Liver (tissue), 9 donors: Measurements from ENCODE around the gene CD101. TPM values are rescaled to one million over a fixed set of nuclear protein-coding genes. Genes with fewer than 3 reads are reported as not detected.

Experiments used
- DNase-seq: peaks from one replicate; pipeline ENCODE4 v3.0.0-alpha.2; 2017; ENCODE audit warnings: low spot score
- H3K27ac ChIP-seq, 2 donors: one replicate each; pipeline ENCODE4 v1.7.0; 2013; ENCODE audit warnings: inconsistent platforms in 2 of 2, low read length in 2 of 2, control low read depth in 1 of 2, low read depth in 1 of 2, mild to moderate bottlenecking in 1 of 2
- H3K27me3 ChIP-seq, 4 donors: one replicate each; pipeline versions ENCODE4 v1.6.1 to v1.7.0; 2013; ENCODE audit warnings: low read length in 3 of 4, inconsistent platforms in 1 of 4, mild to moderate bottlenecking in 1 of 4, moderate library complexity in 1 of 4; ENCODE audit not compliant: control insufficient read depth in 4 of 4, insufficient read depth in 4 of 4
- H3K36me3 ChIP-seq, 4 donors: one replicate each; pipeline versions ENCODE4 v1.6.1 to v1.7.0; 2013; ENCODE audit warnings: low read length in 3 of 4, mild to moderate bottlenecking in 3 of 4, low read depth in 1 of 4, moderate library complexity in 1 of 4; ENCODE audit not compliant: control insufficient read depth in 4 of 4, insufficient read depth in 3 of 4
- H3K4me1 ChIP-seq, 4 donors: one replicate each; pipeline versions ENCODE4 v1.6.1 to v1.7.0; 2013; ENCODE audit warnings: low read length in 3 of 4, mild to moderate bottlenecking in 3 of 4, moderate library complexity in 1 of 4; ENCODE audit not compliant: control insufficient read depth in 4 of 4, insufficient read depth in 4 of 4
- H3K4me3 ChIP-seq, 3 donors: one replicate each; pipeline versions ENCODE4 v1.6.1 to v1.7.0; 2013; ENCODE audit warnings: low read length in 3 of 3, control low read depth in 1 of 3, low read depth in 1 of 3, mild to moderate bottlenecking in 1 of 3
- H3K9ac ChIP-seq, 2 donors: one replicate each; pipeline ENCODE4 v1.7.0; 2013; ENCODE audit warnings: low read length in 2 of 2, mild to moderate bottlenecking in 2 of 2, moderate library complexity in 2 of 2, control low read depth in 1 of 2, low read depth in 1 of 2
- H3K9me3 ChIP-seq, 4 donors: one replicate each; pipeline versions ENCODE4 v1.6.1 to v1.7.0; 2013; ENCODE audit warnings: low read length in 3 of 4; ENCODE audit not compliant: control insufficient read depth in 4 of 4
- ATF3 ChIP-seq: IDR thresholded peaks from 2 replicates; pipeline ENCODE4 v1.6.1; 2016; ENCODE audit warnings: antibody characterized with exemption
- EGR1 ChIP-seq, 2 donors: IDR thresholded peaks; 2 replicates each; pipeline ENCODE4 v1.6.1; 2016 to 2018; ENCODE audit warnings: antibody characterized with exemption in 2 of 2, low read depth in 2 of 2
- FOXA1 ChIP-seq: IDR thresholded peaks from 2 replicates; pipeline ENCODE4 v1.6.1; 2016; ENCODE audit warnings: antibody characterized with exemption
- FOXA2 ChIP-seq: IDR thresholded peaks from 2 replicates; pipeline ENCODE4 v1.6.1; 2016; ENCODE audit warnings: antibody characterized with exemption
- GABPA ChIP-seq, 2 donors: IDR thresholded peaks in 1 of 2; conservative IDR thresholded peaks in 1 of 2; 2 replicates each; pipeline ENCODE4 v1.6.1; 2016; ENCODE audit warnings: antibody characterized with exemption in 2 of 2, mild to moderate bottlenecking in 1 of 2, moderate library complexity in 1 of 2
- HNF4G ChIP-seq: IDR thresholded peaks from 2 replicates; pipeline ENCODE4 v1.6.1; 2016; ENCODE audit warnings: antibody characterized with exemption
- JUND ChIP-seq, 2 donors: IDR thresholded peaks; 2 replicates each; pipeline ENCODE4 v1.6.1; 2016; ENCODE audit warnings: antibody characterized with exemption in 2 of 2
- MAX ChIP-seq: IDR thresholded peaks from 2 replicates; pipeline ENCODE4 v1.6.1; 2016; ENCODE audit warnings: antibody characterized with exemption
- NR2F2 ChIP-seq: IDR thresholded peaks from 2 replicates; pipeline ENCODE4 v1.6.1; 2016; ENCODE audit warnings: antibody characterized with exemption
- RAD21 ChIP-seq, 2 donors: IDR thresholded peaks; 2 replicates each; pipeline ENCODE4 v1.6.1; 2016; ENCODE audit warnings: antibody characterized with exemption in 2 of 2, mild to moderate bottlenecking in 2 of 2
- RXRA ChIP-seq, 2 donors: IDR thresholded peaks; 2 replicates each; pipeline ENCODE4 v1.6.1; 2017 to 2018; ENCODE audit warnings: antibody characterized with exemption in 2 of 2, mild to moderate bottlenecking in 1 of 2
- SP1 ChIP-seq: IDR thresholded peaks from 2 replicates; pipeline ENCODE4 v1.6.1; 2018; ENCODE audit warnings: antibody characterized with exemption, mild to moderate bottlenecking
- TAF1 ChIP-seq: conservative IDR thresholded peaks from 2 replicates; pipeline ENCODE4 v1.6.1; 2016; ENCODE audit warnings: antibody characterized with exemption, mild to moderate bottlenecking
- YY1 ChIP-seq: IDR thresholded peaks from 2 replicates; pipeline ENCODE4 v1.6.1; 2016; ENCODE audit warnings: antibody characterized with exemption, mild to moderate bottlenecking
- WGBS: extraction: QIAGEN DNeasy Blood & Tissue Kit; methylation state at CpG from one replicate; pipeline ENCODE4 v1.1.7; 2013; 5-methylcytosine and 5-hydroxymethylcytosine counted together
- polyA plus RNA-seq, 2 donors: library from polyadenylated mRNA; stranded (reverse) in 1 of 2; unstranded in 1 of 2; fragments of 200-250 nt in 1 of 2; fragments of >200 nt in 1 of 2; fragmentation: Nextera tagmentation in 1 of 2; extraction: Ambion mirVana in 1 of 2; gene quantifications; one replicate each; pipeline versions ENCODE4 v1.2.1 to v1.2.3, GENCODE V29; 2013 to 2015
- total RNA-seq, 2 donors: library from RNA; depleted of rRNA; stranded (reverse); fragments of >200 nt; gene quantifications; one replicate each; pipeline ENCODE4 v1.2.3, GENCODE V29; 2014
- TF ChIP-seq, protein P1 (sequence below): IDR thresholded peaks from 2 replicates; pipeline ENCODE4 v1.6.1; 2016; ENCODE audit warnings: antibody characterized with exemption
- TF ChIP-seq, protein P2 (sequence below): fragments of 150-350 bp; IDR thresholded peaks from 2 replicates; pipeline ENCODE4 v1.5.1; 2017; ENCODE audit warnings: improper control_type of control experiment, low read depth, low read length; ENCODE audit not compliant: missing input control
- donor health status: healthy.
- donor health status: healthy.
- donor health status: healthy.
- donor health status: healthy.
- donor health status: healthy.

The CD101 gene
- total and polyA plus RNA-seq, 4 donors = 0.24 to 2.0 (median 0.65) TPM

DNA sequence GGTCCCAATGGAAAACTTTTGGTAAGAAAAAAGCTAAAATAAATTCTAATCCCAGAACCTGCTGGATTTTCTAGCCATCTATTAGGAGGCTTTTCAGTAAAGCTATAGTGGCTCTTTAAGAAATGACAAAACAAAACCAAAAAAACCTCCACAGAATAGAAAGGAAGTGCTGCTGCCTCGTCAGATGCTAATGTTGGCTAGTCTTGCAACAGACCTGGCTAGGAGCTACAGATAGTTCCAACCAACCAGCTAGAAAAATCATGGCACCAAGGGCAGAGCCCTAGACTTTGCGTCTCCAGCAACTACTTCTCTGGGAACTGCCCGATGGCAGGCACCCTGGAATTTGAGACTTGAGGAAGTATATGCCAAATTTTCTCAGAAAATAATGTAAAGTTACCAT, 7.6 kb downstream of the CD101 start:
- H3K27me3 ChIP-seq = no peaks in the 10 kb centered on the region
- TF ChIP-seq ATF3 = no peak
- TF ChIP-seq NR2F2 = no peak
- no peak for TF ChIP-seq FOXA1
- no peak for TF ChIP-seq JUND (IDR thresholded peaks at IDR 0.05)
- TF ChIP-seq YY1 = no peak
- TF ChIP-seq FOXA2 = no peak
- TF ChIP-seq MAX = no peak
- TF ChIP-seq RXRA (IDR thresholded peaks at IDR 0.05) = no peak
- no peak for TF ChIP-seq SP1
- TF ChIP-seq, protein P1, sequence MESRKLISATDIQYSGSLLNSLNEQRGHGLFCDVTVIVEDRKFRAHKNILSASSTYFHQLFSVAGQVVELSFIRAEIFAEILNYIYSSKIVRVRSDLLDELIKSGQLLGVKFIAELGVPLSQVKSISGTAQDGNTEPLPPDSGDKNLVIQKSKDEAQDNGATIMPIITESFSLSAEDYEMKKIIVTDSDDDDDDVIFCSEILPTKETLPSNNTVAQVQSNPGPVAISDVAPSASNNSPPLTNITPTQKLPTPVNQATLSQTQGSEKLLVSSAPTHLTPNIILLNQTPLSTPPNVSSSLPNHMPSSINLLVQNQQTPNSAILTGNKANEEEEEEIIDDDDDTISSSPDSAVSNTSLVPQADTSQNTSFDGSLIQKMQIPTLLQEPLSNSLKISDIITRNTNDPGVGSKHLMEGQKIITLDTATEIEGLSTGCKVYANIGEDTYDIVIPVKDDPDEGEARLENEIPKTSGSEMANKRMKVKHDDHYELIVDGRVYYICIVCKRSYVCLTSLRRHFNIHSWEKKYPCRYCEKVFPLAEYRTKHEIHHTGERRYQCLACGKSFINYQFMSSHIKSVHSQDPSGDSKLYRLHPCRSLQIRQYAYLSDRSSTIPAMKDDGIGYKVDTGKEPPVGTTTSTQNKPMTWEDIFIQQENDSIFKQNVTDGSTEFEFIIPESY = no peak
- TF ChIP-seq TAF1 = no peak
- no peak for TF ChIP-seq EGR1 (IDR thresholded peaks at IDR 0.05; ENCODE audit: low read depth in 2 of 2)
- TF ChIP-seq HNF4G = no peak
- TF ChIP-seq RAD21 (IDR thresholded peaks at IDR 0.05) = no peak
- 76% methylated on average over 3 of the region's 3 CpGs for WGBS
- no peak overlapping the region for H3K4me3 ChIP-seq
- no peak for DNase-seq
- H3K27ac ChIP-seq = no peak overlapping the region
- no peaks in the 10 kb centered on the region for H3K36me3 ChIP-seq
- H3K9me3 ChIP-seq = no peaks in the 10 kb centered on the region
- peaks cover 0 to 4% (median 0%) of the 10 kb centered on the region in 4 donors for H3K4me1 ChIP-seq
- H3K9ac ChIP-seq = no peak overlapping the region

- Histone ChIP-seq H3K4me1 (peaks cover 0 to 4% (median 0%) of the 10 kb centered on the region in 4 donors), H3K4me3 (no peak overlapping the region), H3K27ac (no peak overlapping the region), H3K36me3 (no peaks in the 10 kb centered on the region), H3K27me3 (no peaks in the 10 kb centered on the region), H3K9me3 (no peaks in the 10 kb centered on the region), H3K9ac (no peak overlapping the region)
- DNase-seq = no peak
- TF ChIP-seq YY1 (no peak), HNF4G (no peak), GABPA (IDR thresholded peaks at IDR 0.05 in 1 of 2, conservative IDR thresholded peaks at IDR 0.05 in 1 of 2) (no peak)
- TF ChIP-seq, protein P2, sequence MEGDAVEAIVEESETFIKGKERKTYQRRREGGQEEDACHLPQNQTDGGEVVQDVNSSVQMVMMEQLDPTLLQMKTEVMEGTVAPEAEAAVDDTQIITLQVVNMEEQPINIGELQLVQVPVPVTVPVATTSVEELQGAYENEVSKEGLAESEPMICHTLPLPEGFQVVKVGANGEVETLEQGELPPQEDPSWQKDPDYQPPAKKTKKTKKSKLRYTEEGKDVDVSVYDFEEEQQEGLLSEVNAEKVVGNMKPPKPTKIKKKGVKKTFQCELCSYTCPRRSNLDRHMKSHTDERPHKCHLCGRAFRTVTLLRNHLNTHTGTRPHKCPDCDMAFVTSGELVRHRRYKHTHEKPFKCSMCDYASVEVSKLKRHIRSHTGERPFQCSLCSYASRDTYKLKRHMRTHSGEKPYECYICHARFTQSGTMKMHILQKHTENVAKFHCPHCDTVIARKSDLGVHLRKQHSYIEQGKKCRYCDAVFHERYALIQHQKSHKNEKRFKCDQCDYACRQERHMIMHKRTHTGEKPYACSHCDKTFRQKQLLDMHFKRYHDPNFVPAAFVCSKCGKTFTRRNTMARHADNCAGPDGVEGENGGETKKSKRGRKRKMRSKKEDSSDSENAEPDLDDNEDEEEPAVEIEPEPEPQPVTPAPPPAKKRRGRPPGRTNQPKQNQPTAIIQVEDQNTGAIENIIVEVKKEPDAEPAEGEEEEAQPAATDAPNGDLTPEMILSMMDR = no peak
- 97% methylated on average over 3 of the region's 3 CpGs for WGBS
Observed at GRCh38 chr1:117010310-117010969, 8.9 kb downstream of the CD101 start.
